Measurements from ENCODE around the gene ITGB1. TPM values are rescaled to one million over a fixed set of nuclear protein-coding genes. Genes with fewer than 3 reads are reported as not detected.

ITGB1 gene
- total and polyA plus RNA-seq, 10 of the 15 experiments (the other 5 are each of a cell fraction or from before 2014, with no cell fraction given), result 2.8 to 20.7 (median 10.4) TPM

- TF ChIP-seq JUND (IDR thresholded peaks at IDR 0.05; ENCODE audit: low read depth, low read length), result no peak
- no peak for TF ChIP-seq STAT1 (conservative IDR thresholded peaks at IDR 0.05)
- no peak for TF ChIP-seq USF1 (IDR thresholded peaks at IDR 0.05; ENCODE audit: borderline replicate concordance, extremely low read length, insufficient read depth, low read depth, low read length)
- RAD21 ChIA-PET (ENCODE audit: unreplicated experiment), result no interaction called here
- peaks cover 14% of the 10 kb centered on the region for H3K4me1 ChIP-seq (ENCODE audit: control insufficient read depth, insufficient read depth, low read length)
- SMC1A ChIA-PET (ENCODE audit: uncharacterized antibody, unreplicated experiment), result interaction anchor here (1.3 to 1.5 kb wide), 2 partner anchors 11 to 53 kb away, joined by 3 to 4 read pairs; no protein-coding TSS in a partner anchor
- ATAC-seq (no peak), FAIRE-seq (no peak), DNase-seq (ENCODE audit: low read depth, low spot score) (no peak)
- intact Hi-C loops (cut with micrococcal nuclease; ENCODE audit: unreplicated experiment), result loop anchor here (2.0 kb wide), 1 partner anchor 509 kb away; the partner anchor contains the start of gene CCDC7
- H3K79me2 ChIP-seq (ENCODE audit: control insufficient read depth, insufficient read depth, low read length), result peaks cover 50% of the 10 kb centered on the region
- H2AFZ ChIP-seq (ENCODE audit: control insufficient read depth, low read depth, low read length), result no peak overlapping the region
- CTCF ChIA-PET, result interaction anchor here (1.4 kb wide), 2 partner anchors 24 to 73 kb away, joined by 4 read pairs; no protein-coding TSS in a partner anchor
- no peaks in the 10 kb centered on the region for H3K9me3 ChIP-seq (replicated peaks; ENCODE audit: control insufficient read depth, insufficient read depth, low read length)
- H3K36me3 ChIP-seq (ENCODE audit: control insufficient read depth in 2 of 2, insufficient read depth in 2 of 2, low read length in 1 of 2), result no peaks in the 10 kb centered on the region
- peak overlapping the region; percentile 80 for H3K4me3 ChIP-seq
- no peaks in the 10 kb centered on the region for H4K20me1 ChIP-seq (ENCODE audit: control insufficient read depth, insufficient read depth)
- H3K27ac ChIP-seq (ENCODE audit: control insufficient read depth, insufficient read depth), result peak overlapping the region; percentile 21
- no TSS peak for BruUV-seq (replicated peaks)
- WGBS (ENCODE audit: insufficient coverage, insufficient replicate concordance, low lambda C conversion rate, missing lambda C conversion rate), result 92% methylated on average over 4 of the region's 4 CpGs
- H3K27me3 ChIP-seq (replicated peaks in 1 of 2; ENCODE audit: control insufficient read depth in 2 of 2, insufficient read depth in 2 of 2, low read length in 1 of 2), result no peaks in the 10 kb centered on the region
- in situ Hi-C loops (cut with MboI), result no loop called here
- POLR2A ChIA-PET, result interaction anchor here (0.5 to 0.6 kb wide), 2 partner anchors 8 to 696 kb away, joined by 4 read pairs; no protein-coding TSS in a partner anchor
- peak overlapping the region; percentile 34; the same call in 1 of the 2 replicates for H3K9ac ChIP-seq (ENCODE audit: control insufficient read depth, insufficient read depth, low read length)
- H3K4me2 ChIP-seq (ENCODE audit: control insufficient read depth, insufficient read depth), result peak overlapping the region; percentile 66
Observed at GRCh38 chr10:32955299-32955772, 2.7 kb downstream of the ITGB1 start.
